HG02759 (cell line): ENCODE measurements around the gene TTC7B.

ENCODE experiments used
- ATAC-seq: cut with Tn5 transposase; IDR thresholded peaks from one replicate; pipeline ENCODE4 v1.9.1; 2021; ENCODE audit warnings: mild to moderate bottlenecking, moderate library complexity; ENCODE audit not compliant: unreplicated experiment

TTC7B gene

DNA sequence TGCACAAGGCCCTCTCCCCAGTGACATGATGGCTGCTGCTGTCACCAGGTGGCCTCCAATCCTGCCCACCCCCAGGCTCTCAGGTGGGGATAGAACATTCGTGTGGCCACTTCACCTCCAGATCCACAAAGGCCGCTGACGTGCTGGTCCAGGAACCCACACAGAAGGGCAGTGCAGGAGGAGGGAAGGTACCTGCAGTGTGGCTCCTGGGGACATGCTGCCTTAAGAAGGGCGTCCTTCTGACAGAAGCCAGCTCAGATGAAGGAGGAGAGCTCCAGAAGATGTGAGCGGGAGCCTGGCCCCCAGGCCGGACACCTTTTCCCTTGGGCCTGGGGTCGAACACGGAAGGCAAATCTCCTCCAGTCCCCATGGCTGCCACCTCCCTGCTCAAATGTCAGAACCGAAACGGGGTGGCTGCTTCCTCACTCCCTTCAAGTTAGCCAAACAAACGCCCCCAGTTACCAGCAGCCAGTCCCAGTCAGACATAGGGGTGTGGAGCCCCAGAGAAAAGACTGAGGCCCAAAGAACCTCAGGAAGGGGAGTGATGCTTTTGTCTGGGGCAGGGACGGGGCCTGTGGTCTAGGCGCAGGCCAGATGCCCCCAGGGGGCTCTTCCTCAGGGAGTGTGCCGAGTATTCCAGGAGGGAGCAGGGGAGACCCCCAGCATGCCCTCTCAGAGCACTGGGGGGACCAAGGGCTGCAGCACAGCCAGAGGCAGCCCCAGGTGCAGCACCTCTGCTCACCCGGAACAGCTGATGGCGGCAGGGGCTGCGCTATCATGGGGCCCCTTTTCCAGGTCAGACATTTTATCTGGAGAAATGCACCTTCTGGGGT lies 263.5 kb downstream of the TTC7B start:
- no peak for ATAC-seq

GRCh38 chr14:90551733-90552464 lies 264.3 kb downstream of the TTC7B start:
- ATAC-seq, result no peak

DNA sequence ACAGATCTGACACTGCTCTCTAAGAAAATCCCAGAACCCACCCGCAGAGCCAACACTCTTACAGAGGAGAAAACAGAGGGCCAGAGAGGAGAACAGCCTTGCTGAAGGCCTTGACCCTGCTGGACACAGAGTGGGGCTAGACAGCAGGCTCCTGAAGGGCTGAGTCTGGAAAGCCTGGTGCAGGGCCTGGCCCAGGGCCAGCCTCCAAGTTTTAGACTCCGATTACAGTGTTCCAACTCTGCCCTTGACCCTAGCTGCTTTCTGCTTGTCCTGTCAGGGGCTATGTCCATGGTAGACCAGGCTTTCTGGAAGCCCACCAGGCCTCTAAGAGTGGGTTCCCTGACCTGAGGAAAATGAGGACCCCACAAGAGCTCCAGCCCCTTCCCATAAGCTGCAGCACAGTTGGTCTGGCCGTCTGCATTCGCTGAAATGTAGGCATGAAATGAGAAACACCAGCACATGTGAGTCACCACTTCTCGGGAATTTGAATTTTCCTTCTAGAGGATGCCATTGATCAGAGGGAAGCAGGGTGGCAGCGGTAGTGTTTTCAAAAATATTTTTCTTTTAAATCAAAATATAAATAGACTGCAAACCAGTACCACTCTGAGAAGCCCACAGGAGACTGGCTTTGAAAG lies 265.0 kb downstream of the TTC7B start:
- ATAC-seq, result no peak

DNA sequence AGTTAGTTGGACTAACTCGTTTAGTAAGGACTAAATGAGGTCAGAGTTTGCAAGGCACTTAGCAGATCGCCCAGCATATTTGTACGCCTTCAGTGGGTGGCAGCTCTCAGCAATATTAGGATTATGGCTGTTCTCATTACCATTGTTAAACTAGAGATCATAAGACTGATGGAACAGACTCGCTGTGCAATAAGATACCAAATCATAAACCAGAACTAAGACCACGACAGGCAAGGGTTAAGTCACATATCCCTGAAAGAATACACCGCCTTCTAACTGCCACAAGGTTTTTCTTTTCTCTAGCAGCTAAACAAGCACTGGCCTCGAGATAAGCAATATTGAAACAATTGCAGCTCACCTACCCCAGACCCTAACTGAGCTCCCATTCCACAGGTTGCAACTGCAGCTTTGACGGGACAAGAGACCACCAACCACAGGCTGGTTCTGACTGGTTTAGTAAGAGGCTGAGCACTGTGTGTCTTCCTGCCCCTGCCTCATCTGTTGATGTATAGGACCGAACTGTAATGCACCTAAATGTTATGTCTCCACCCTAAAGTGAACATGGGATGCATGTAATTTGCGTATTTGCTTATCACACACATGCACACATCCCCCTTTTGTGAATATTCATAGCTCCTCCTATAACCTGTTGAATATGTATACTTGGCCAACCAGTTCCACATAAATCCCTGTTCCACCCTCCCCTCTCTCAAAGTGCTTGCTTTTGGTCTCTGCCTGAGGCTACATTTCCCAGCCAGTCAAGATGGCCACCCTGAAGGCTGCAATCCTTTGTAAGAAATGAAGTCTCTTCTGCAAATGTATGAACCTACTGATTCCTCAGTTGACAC lies 266.2 kb downstream of the TTC7B start:
- no peak for ATAC-seq

DNA sequence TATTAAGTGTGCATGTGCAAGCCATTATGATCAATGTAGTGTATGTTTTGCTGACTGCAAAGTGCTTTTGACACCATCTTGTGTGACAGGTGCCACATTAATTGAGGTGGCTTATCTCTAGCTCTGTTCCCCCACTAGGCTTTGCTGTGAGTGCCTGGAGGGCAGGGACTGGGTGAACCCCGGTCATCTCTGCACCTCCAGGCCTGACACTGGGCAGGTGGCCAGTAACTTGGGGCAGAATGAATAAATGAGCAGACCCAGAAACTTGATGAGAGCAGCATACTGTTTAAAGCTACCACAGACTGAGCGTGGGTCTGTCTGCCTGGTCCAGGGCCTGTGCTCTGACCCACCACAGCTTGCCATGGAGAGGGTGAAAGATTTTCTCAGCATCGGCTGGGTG lies 267.8 kb downstream of the TTC7B start:
- ATAC-seq, result no peak

GRCh38 chr14:90547968-90548367 lies 268.3 kb downstream of the TTC7B start:
- no peak for ATAC-seq

- ATAC-seq, result no peak
Measured at GRCh38 chr14:90547250-90547649, 269.0 kb downstream of the TTC7B start.

GRCh38 chr14:90546767-90547166 lies 269.5 kb downstream of the TTC7B start:
- no peak for ATAC-seq

DNA sequence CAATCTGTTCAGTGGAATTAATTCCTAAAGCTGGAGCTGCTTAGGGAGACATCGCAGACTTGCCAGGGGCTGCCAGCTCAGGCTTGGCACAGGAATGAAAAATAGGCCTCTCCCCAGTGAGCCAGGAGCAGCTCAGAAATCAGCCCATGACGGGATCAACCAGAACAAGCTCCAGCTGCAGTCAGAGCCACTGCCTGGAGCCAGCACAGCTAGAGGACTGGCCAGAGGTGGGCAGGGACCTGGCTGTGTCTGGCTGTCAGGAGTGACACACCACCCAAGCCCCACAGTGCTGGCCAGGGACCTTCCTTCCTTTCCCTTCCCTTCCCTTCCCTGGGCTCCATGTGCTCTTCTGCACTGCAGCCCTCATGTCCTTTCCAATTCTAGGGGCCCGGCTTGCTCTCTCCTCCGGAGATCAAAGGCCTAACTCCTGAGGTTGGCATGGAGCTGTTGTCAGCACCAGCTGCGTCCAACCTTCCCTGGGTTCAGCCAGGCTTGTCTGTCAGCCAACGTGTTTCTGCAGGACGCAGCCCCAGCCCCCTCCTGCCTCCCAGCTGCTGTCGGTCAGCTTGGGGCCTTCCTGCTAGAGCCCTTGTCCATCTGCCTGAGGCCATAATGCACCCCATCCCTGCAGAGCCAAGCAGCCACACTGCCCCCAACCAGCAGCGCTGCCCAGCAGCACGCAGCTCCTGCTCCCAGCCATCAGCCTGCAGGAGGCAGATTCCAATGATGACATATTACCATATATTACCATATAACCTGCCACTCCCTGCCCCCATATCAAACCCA lies 270.1 kb downstream of the TTC7B start:
- no peak for ATAC-seq

DNA sequence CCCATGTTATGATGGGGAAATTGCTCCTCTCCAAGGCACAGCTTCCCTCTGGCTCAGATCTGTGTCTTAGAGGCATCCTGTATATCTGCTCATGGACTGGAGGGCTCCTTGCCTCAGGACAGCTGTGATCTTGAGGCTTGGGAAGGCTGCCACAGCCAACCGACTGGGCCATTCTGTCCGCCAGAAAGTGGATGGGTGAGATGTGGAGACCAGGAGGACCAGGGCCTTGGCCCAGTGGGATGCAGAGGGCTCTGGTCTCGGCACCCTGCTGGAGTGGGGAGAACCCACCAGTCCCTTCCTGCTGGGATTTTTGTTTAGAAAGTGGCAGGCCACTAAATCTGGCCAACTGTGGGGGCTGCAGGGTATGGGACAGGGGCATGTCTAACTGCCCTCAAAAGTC lies 270.8 kb downstream of the TTC7B start:
- no peak for ATAC-seq

- ATAC-seq, result no peak
Measured at GRCh38 chr14:90544971-90545370, 271.3 kb downstream of the TTC7B start.

- ATAC-seq, result no peak
Measured at GRCh38 chr14:90544566-90544965, 271.7 kb downstream of the TTC7B start.

GRCh38 chr14:90543876-90544275 lies 272.4 kb downstream of the TTC7B start:
- no peak for ATAC-seq

- ATAC-seq, result no peak
Measured at GRCh38 chr14:90541076-90541634, 275.1 kb downstream of the TTC7B start.

- ATAC-seq, result no peak
Measured at GRCh38 chr14:90540437-90540836, 275.8 kb downstream of the TTC7B start.

- no peak for ATAC-seq
Measured at GRCh38 chr14:90539996-90540395, 276.2 kb downstream of the TTC7B start.

DNA sequence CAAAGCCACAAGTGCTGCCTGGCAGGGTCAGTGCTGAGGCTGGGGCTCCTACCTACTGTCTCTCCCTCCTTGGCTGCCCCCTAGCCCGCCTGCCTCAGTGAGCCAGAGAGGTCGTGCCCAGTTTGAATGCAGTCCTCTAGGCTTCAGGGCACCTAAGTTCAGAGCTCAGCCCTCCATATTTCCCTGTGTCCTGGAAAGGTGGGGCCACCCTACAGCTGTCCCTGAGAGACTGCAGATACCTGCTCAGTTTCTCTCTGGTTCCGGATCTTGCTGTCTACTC lies 276.8 kb downstream of the TTC7B start:
- no peak for ATAC-seq

GRCh38 chr14:90538716-90539495 lies 277.3 kb downstream of the TTC7B start:
- ATAC-seq, result no peak

DNA sequence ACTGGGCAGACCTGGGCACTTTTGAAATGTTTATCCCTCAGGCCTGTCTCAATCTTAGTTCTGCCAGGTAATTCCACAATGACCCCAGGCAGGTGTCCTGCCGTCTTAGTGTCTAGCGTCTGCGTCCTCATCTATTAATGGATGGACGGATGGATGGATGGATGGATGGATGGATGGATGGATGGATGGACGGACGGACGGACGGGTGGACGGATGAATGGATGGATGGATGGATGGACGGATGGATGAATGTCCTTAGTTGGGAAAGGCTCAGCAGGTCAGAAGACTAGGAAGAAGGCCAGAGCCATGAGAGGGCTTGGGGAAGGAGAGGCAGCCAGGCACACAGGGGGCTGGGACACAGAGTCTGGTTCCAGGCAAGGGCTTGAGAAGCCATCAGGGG lies 278.1 kb downstream of the TTC7B start:
- ATAC-seq, result no peak
